Ovary (tissue), 3 donors: ENCODE data around the gene MAFG.

Experiments used
- CTCF ChIP-seq, 3 donors: fragments of 450-650 bp in 2 of 3; fragments of 200-600 bp in 1 of 3; IDR thresholded peaks; one replicate each; pipeline versions ENCODE4 v1.5.1 to v1.8.0; 2016 to 2022; ENCODE audit warnings: antibody characterized with exemption in 3 of 3, mild to moderate bottlenecking in 1 of 3
- POLR2A ChIP-seq: fragments of 450-650 bp; IDR thresholded peaks from one replicate; pipeline ENCODE4 v1.6.1; 2017; ENCODE audit warnings: antibody characterized with exemption, mild to moderate bottlenecking, moderate library complexity
- donor health status: DM: no; HTN: no; CAD: no.

DNA sequence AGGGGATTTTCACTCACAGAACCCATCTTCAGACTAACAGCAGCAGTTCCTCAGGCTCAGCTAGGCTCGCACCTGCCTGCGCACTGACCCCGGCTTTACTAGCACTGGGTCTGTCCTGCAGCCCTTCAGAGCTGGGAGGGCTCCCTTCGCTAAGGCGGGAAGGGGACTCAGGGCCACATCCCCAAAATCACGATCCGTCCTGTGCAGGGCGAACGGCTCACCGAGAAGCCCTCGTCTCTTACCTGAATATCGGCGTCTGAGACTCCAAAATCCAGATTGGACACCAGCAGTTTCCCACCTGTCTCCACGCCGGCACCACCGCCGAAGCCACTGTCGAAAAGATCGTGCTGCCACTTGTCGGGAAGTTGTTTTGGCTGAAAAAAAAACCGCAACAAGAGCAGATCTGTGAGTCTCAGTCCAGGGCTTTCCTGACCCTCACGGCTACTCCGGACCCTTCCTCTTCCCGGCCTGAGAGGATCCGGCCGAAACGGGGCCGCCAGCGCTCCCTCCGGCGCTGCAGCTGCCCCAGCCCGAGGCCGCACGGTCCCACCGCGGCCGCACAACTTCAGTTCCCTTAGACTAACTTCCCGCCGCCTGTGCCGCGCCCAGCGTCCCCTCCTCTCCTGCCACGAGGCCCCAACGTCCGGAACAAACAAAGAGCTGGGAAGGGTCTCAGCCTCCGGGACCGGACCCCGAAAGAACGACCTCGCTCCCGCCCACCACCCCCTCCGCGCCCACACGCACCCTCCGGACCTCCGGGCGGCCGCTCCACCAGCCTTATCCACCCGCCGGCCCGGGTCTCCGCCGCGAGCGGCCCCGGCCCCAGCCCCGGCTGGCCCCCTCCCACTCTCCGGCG, 36.9 kb downstream of the MAFG start:
- no peak for TF ChIP-seq CTCF (IDR thresholded peaks at IDR 0.05)
- TF ChIP-seq POLR2A, result no peak
